HG03139 (cell line): ENCODE measurements around the gene LIPA.
"Not testable (repeated sequence)": the region's sequence is repeated elsewhere in the genome, so short reads cannot be mapped to it uniquely, and the experiment has no call there.

ENCODE experiments used
- ATAC-seq: cut with Tn5 transposase; IDR thresholded peaks from one replicate; pipeline ENCODE4 v1.9.1; 2021; ENCODE audit not compliant: unreplicated experiment

Gene LIPA

GRCh38 chr10:89213191-89213808 lies 38.3 kb downstream of the LIPA start:
- ATAC-seq, result no peak

GRCh38 chr10:89210794-89211425 lies 40.7 kb downstream of the LIPA start:
- ATAC-seq, result no peak

- ATAC-seq, result no peak
Observed at GRCh38 chr10:89209718-89210117, 41.9 kb downstream of the LIPA start.

- no peak for ATAC-seq
Observed at GRCh38 chr10:89207801-89208551, 43.6 kb downstream of the LIPA start.

- ATAC-seq, result no peak
Observed at GRCh38 chr10:89207181-89207800, 44.3 kb downstream of the LIPA start, which contains the start of gene CH25H. CH25H (minus strand) TSS chr10:89207317; CDS start chr10:89207292, 25 bp downstream.

GRCh38 chr10:89206402-89207180 lies 45.0 kb downstream of the LIPA start:
- no peak for ATAC-seq

- no peak for ATAC-seq
Observed at GRCh38 chr10:89204621-89205185, 46.9 kb downstream of the LIPA start.

- ATAC-seq, result no peak
Observed at GRCh38 chr10:89203237-89203636, 48.3 kb downstream of the LIPA start.

GRCh38 chr10:89202033-89202425 lies 49.5 kb downstream of the LIPA start:
- ATAC-seq, result no peak

- ATAC-seq, result no peak
Observed at GRCh38 chr10:89201345-89202032, 50.1 kb downstream of the LIPA start.

GRCh38 chr10:89197473-89197872 lies 54.1 kb downstream of the LIPA start:
- ATAC-seq, result no peak

- not testable (repeated sequence) for ATAC-seq
Observed at GRCh38 chr10:89191301-89191700, 60.3 kb downstream of the LIPA start.

- ATAC-seq, result no peak
Observed at GRCh38 chr10:89189211-89189734, 62.3 kb downstream of the LIPA start.

GRCh38 chr10:89185658-89186057 lies 65.9 kb downstream of the LIPA start:
- ATAC-seq, result no peak

- ATAC-seq, result no peak
Observed at GRCh38 chr10:89184638-89185037, 66.9 kb downstream of the LIPA start.

- no peak for ATAC-seq
Observed at GRCh38 chr10:89183571-89183970, 68.0 kb downstream of the LIPA start.

GRCh38 chr10:89182894-89183293 lies 68.7 kb downstream of the LIPA start:
- ATAC-seq, result no peak

- no peak for ATAC-seq
Observed at GRCh38 chr10:89175816-89176215, 75.8 kb downstream of the LIPA start.

GRCh38 chr10:89173075-89173474 lies 78.5 kb downstream of the LIPA start:
- ATAC-seq, result no peak

GRCh38 chr10:89171996-89172395 lies 79.6 kb downstream of the LIPA start:
- ATAC-seq, result no peak
